Measurements from ENCODE around the gene RAD50. TPM values are rescaled to one million over a fixed set of nuclear protein-coding genes. Genes with fewer than 3 reads are reported as not detected.

RAD50 gene
- total and polyA plus RNA-seq, 10 of the 15 experiments (the other 5 are each of a cell fraction or from before 2014, with no cell fraction given), result 12.8 to 68.6 (median 47.0) TPM

GRCh38 chr5:132691755-132692631 lies 135.2 kb downstream of the RAD50 start (continued):
- peak; percentile 80 for TF ChIP-seq ZNF687 (IDR thresholded peaks at IDR 0.05)
- 0 out of 2 replicates have a peak, but pooled peaks have one; percentile 19 for TF ChIP-seq SMARCA5 (IDR thresholded peaks at IDR 0.05)
- peak; percentile 73; the same call in 1 of the 2 replicates for TF ChIP-seq ZBTB33 (IDR thresholded peaks at IDR 0.05)
- TF ChIP-seq EP300 (IDR thresholded peaks at IDR 0.05; ENCODE audit: borderline replicate concordance in 1 of 2, control insufficient read depth in 1 of 2, low read depth in 2 of 2, low read length in 2 of 2), result peak; percentile 33 to 62; a peak in 2 of 4 replicates
- peak; percentile 75; the same call in 1 of the 2 replicates for TF ChIP-seq DPF2 (IDR thresholded peaks at IDR 0.05)
- peak in 1 of 2 experiments; percentile 19; a peak in 1 of 4 replicates for TF ChIP-seq BHLHE40 (IDR thresholded peaks at IDR 0.05; ENCODE audit: borderline replicate concordance in 1 of 2, low read depth in 2 of 2, low read length in 1 of 2)
- TF ChIP-seq ZNF217 (IDR thresholded peaks at IDR 0.05), result 0 out of 2 replicates have a peak, but pooled peaks have one; percentile 65
- TF ChIP-seq RUNX3 (IDR thresholded peaks at IDR 0.05; ENCODE audit: low read length), result peak; percentile 77

All from GM12878 (cell line).